Measurements from ENCODE around the gene DCDC2. TPM values are rescaled to one million over a fixed set of nuclear protein-coding genes. Genes with fewer than 3 reads are reported as not detected.

DCDC2 gene
- total and polyA plus RNA-seq, 4 donors: 0.51 to 13.0 (median 2.0) TPM

DNA sequence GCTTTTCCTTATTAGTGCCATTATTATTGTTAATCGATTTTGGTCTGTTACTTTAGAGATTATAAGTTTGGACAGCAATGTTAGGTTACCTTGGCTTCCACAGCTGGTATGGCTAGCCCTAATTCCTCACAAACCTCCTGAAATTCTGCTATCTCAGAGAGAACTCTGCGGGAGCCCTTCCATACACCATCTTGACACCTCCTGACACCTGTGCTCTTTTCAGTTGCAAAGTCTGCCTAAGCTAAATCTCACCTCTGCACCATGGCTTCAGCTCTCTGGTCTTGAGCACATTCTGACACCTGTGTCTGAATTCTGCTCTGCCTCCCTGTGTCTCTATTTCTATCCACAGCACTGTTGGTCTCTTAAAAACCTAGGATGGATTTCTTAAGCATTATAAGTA lies 106.5 kb downstream of the DCDC2 start:
- Histone ChIP-seq H3K36me3 (ENCODE audit: control insufficient read depth in 4 of 4, insufficient read depth in 3 of 4, low read depth in 1 of 4, low read length in 3 of 4) (no peaks in the 10 kb centered on the region), H3K27me3 (ENCODE audit: control insufficient read depth in 4 of 4, insufficient read depth in 4 of 4, low read length in 3 of 4) (no peaks in the 10 kb centered on the region), H3K9me3 (ENCODE audit: control insufficient read depth in 4 of 4, low read length in 3 of 4) (peaks cover 0 to 4% (median 0%) of the 10 kb centered on the region in 4 donors), H3K4me1 (ENCODE audit: control insufficient read depth in 4 of 4, insufficient read depth in 4 of 4, low read length in 3 of 4) (no peaks in the 10 kb centered on the region), H3K9ac (ENCODE audit: low read depth in 1 of 2, low read length in 2 of 2) (no peak overlapping the region), H3K4me3 (ENCODE audit: low read depth in 1 of 3, low read length in 3 of 3) (no peak overlapping the region), H3K27ac (ENCODE audit: low read depth in 1 of 2, low read length in 2 of 2) (no peak overlapping the region)
- no peak for DNase-seq (ENCODE audit: low spot score)
- 81% methylated on average over 2 of the region's 2 CpGs for WGBS
- TF ChIP-seq EGR1 (IDR thresholded peaks at IDR 0.05; ENCODE audit: low read depth in 2 of 2) (no peak), NR2F2 (IDR thresholded peaks at IDR 0.05) (no peak), HNF4G (IDR thresholded peaks at IDR 0.05) (no peak), JUND (IDR thresholded peaks at IDR 0.05) (no peak), RAD21 (IDR thresholded peaks at IDR 0.05) (no peak), TAF1 (conservative IDR thresholded peaks at IDR 0.05) (no peak), SP1 (IDR thresholded peaks at IDR 0.05) (no peak), GABPA (IDR thresholded peaks at IDR 0.05 in 1 of 2, conservative IDR thresholded peaks at IDR 0.05 in 1 of 2) (no peak)
- TF ChIP-seq, protein P1, sequence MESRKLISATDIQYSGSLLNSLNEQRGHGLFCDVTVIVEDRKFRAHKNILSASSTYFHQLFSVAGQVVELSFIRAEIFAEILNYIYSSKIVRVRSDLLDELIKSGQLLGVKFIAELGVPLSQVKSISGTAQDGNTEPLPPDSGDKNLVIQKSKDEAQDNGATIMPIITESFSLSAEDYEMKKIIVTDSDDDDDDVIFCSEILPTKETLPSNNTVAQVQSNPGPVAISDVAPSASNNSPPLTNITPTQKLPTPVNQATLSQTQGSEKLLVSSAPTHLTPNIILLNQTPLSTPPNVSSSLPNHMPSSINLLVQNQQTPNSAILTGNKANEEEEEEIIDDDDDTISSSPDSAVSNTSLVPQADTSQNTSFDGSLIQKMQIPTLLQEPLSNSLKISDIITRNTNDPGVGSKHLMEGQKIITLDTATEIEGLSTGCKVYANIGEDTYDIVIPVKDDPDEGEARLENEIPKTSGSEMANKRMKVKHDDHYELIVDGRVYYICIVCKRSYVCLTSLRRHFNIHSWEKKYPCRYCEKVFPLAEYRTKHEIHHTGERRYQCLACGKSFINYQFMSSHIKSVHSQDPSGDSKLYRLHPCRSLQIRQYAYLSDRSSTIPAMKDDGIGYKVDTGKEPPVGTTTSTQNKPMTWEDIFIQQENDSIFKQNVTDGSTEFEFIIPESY (IDR thresholded peaks at IDR 0.05): no peak
- TF ChIP-seq, protein P2, sequence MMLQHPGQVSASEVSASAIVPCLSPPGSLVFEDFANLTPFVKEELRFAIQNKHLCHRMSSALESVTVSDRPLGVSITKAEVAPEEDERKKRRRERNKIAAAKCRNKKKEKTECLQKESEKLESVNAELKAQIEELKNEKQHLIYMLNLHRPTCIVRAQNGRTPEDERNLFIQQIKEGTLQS (IDR thresholded peaks at IDR 0.05): no peak
- TF ChIP-seq, protein P3, sequence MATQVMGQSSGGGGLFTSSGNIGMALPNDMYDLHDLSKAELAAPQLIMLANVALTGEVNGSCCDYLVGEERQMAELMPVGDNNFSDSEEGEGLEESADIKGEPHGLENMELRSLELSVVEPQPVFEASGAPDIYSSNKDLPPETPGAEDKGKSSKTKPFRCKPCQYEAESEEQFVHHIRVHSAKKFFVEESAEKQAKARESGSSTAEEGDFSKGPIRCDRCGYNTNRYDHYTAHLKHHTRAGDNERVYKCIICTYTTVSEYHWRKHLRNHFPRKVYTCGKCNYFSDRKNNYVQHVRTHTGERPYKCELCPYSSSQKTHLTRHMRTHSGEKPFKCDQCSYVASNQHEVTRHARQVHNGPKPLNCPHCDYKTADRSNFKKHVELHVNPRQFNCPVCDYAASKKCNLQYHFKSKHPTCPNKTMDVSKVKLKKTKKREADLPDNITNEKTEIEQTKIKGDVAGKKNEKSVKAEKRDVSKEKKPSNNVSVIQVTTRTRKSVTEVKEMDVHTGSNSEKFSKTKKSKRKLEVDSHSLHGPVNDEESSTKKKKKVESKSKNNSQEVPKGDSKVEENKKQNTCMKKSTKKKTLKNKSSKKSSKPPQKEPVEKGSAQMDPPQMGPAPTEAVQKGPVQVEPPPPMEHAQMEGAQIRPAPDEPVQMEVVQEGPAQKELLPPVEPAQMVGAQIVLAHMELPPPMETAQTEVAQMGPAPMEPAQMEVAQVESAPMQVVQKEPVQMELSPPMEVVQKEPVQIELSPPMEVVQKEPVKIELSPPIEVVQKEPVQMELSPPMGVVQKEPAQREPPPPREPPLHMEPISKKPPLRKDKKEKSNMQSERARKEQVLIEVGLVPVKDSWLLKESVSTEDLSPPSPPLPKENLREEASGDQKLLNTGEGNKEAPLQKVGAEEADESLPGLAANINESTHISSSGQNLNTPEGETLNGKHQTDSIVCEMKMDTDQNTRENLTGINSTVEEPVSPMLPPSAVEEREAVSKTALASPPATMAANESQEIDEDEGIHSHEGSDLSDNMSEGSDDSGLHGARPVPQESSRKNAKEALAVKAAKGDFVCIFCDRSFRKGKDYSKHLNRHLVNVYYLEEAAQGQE (IDR thresholded peaks at IDR 0.05): no peak

DNA sequence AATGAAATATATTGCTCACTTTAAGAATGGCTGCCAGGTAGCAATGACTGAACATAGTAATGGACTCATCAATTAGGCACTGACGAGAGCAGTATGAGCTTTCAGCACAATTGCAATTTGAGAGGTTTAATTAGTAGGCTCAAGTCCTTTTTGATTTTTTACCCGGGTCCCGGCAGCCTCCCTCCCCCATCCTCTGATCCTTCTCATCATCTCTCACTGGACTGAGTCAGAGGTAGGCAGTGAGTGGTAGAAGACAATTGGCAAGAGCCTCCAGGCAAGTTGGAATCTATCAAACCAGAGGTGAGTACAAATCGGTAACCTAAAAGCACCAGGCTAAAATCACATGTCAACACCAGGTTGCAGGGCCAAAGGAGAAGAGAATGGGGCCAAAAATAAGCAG lies 107.9 kb downstream of the DCDC2 start:
- no peak for DNase-seq (ENCODE audit: low spot score)
- Histone ChIP-seq H3K36me3 (ENCODE audit: control insufficient read depth in 4 of 4, insufficient read depth in 3 of 4, low read depth in 1 of 4, low read length in 3 of 4) (no peaks in the 10 kb centered on the region), H3K4me3 (ENCODE audit: low read depth in 1 of 3, low read length in 3 of 3) (no peak overlapping the region), H3K9ac (ENCODE audit: low read depth in 1 of 2, low read length in 2 of 2) (no peak overlapping the region), H3K4me1 (ENCODE audit: control insufficient read depth in 4 of 4, insufficient read depth in 4 of 4, low read length in 3 of 4) (no peaks in the 10 kb centered on the region), H3K27ac (ENCODE audit: low read depth in 1 of 2, low read length in 2 of 2) (no peak overlapping the region), H3K27me3 (ENCODE audit: control insufficient read depth in 4 of 4, insufficient read depth in 4 of 4, low read length in 3 of 4) (no peaks in the 10 kb centered on the region), H3K9me3 (ENCODE audit: control insufficient read depth in 4 of 4, low read length in 3 of 4) (peaks cover 0 to 2% (median 0%) of the 10 kb centered on the region in 4 donors)
- WGBS: 80% methylated on average over 4 of the region's 4 CpGs
- TF ChIP-seq GABPA (IDR thresholded peaks at IDR 0.05 in 1 of 2, conservative IDR thresholded peaks at IDR 0.05 in 1 of 2) (no peak), FOXA1 (IDR thresholded peaks at IDR 0.05) (no peak), RAD21 (IDR thresholded peaks at IDR 0.05) (no peak), SP1 (IDR thresholded peaks at IDR 0.05) (no peak), NR2F2 (IDR thresholded peaks at IDR 0.05) (no peak), HNF4A (conservative IDR thresholded peaks at IDR 0.05) (no peak), JUND (IDR thresholded peaks at IDR 0.05) (no peak), RXRA (IDR thresholded peaks at IDR 0.05) (no peak), TAF1 (conservative IDR thresholded peaks at IDR 0.05) (no peak)
- TF ChIP-seq, protein P4, sequence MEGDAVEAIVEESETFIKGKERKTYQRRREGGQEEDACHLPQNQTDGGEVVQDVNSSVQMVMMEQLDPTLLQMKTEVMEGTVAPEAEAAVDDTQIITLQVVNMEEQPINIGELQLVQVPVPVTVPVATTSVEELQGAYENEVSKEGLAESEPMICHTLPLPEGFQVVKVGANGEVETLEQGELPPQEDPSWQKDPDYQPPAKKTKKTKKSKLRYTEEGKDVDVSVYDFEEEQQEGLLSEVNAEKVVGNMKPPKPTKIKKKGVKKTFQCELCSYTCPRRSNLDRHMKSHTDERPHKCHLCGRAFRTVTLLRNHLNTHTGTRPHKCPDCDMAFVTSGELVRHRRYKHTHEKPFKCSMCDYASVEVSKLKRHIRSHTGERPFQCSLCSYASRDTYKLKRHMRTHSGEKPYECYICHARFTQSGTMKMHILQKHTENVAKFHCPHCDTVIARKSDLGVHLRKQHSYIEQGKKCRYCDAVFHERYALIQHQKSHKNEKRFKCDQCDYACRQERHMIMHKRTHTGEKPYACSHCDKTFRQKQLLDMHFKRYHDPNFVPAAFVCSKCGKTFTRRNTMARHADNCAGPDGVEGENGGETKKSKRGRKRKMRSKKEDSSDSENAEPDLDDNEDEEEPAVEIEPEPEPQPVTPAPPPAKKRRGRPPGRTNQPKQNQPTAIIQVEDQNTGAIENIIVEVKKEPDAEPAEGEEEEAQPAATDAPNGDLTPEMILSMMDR (IDR thresholded peaks at IDR 0.05; ENCODE audit: low read depth, low read length, missing input control): no peak
- TF ChIP-seq, protein P2 (IDR thresholded peaks at IDR 0.05): no peak
- TF ChIP-seq, protein P3 (IDR thresholded peaks at IDR 0.05): no peak
- TF ChIP-seq, protein P1 (IDR thresholded peaks at IDR 0.05): no peak

Measured in liver (tissue), 9 donors.